Nephron progenitor cell (in vitro differentiated cells): Measurements from ENCODE around the gene HSP90AB1.

Experiments used
- DNase-seq: peaks from one replicate; pipeline ENCODE4 v3.0.0; 2021
- H3K27ac Mint-ChIP-seq: 2 replicates; pipeline ENCODE4 v1.8.0; 2021; ENCODE audit warnings: mild to moderate bottlenecking, moderate library complexity, mixed read lengths
- H3K27me3 Mint-ChIP-seq: 2 replicates; pipeline ENCODE4 v1.8.0; 2021; ENCODE audit warnings: mild to moderate bottlenecking, low read depth, mixed read lengths; ENCODE audit not compliant: poor library complexity
- H3K36me3 Mint-ChIP-seq: 2 replicates; pipeline ENCODE4 v1.8.0; 2021; ENCODE audit warnings: low read depth, mixed read lengths
- H3K4me1 Mint-ChIP-seq: 2 replicates; pipeline ENCODE4 v1.8.0; 2021; ENCODE audit warnings: mixed read lengths
- H3K4me3 Mint-ChIP-seq: 2 replicates; pipeline ENCODE4 v1.8.0; 2021; ENCODE audit warnings: mild to moderate bottlenecking, moderate library complexity, mixed read lengths
- H3K9me3 Mint-ChIP-seq: 2 replicates; pipeline ENCODE4 v1.8.0; 2021; ENCODE audit warnings: mild to moderate bottlenecking, moderate library complexity, mixed read lengths
- CTCF ChIP-seq: fragments of 200-600 bp; sonication (generic); IDR thresholded peaks from 2 replicates; pipeline ENCODE4 v1.5.0; 2021; ENCODE audit warnings: antibody characterized with exemption

HSP90AB1 gene

GRCh38 chr6:44237813-44238433 is 9.0 kb upstream of the HSP90AB1 start:
- H3K9me3 Mint-ChIP-seq, result no peaks in the 10 kb centered on the region
- H3K4me1 Mint-ChIP-seq, result peaks cover 52% of the 10 kb centered on the region
- peaks cover 27% of the 10 kb centered on the region for H3K27me3 Mint-ChIP-seq
- H3K4me3 Mint-ChIP-seq, result peak overlapping the region; percentile 69
- no peaks in the 10 kb centered on the region for H3K36me3 Mint-ChIP-seq
- peak; percentile 87 for DNase-seq
- no peak overlapping the region for H3K27ac Mint-ChIP-seq
- TF ChIP-seq CTCF, result peak; percentile 94

- no peak overlapping the region for H3K27ac Mint-ChIP-seq
These were observed 8.1 kb upstream of the HSP90AB1 start for GRCh38 chr6:44238687-44239350.

GRCh38 chr6:44243345-44243744 is 3.6 kb upstream of the HSP90AB1 start:
- peaks cover 19% of the 10 kb centered on the region for H3K4me1 Mint-ChIP-seq
- DNase-seq, result no peak
- peaks cover 26% of the 10 kb centered on the region for H3K27me3 Mint-ChIP-seq
- peaks cover 2% of the 10 kb centered on the region for H3K36me3 Mint-ChIP-seq
- TF ChIP-seq CTCF, result no peak
- H3K9me3 Mint-ChIP-seq, result no peaks in the 10 kb centered on the region
- no peak overlapping the region for H3K27ac Mint-ChIP-seq
- H3K4me3 Mint-ChIP-seq, result no peak overlapping the region

More at GRCh38 chr6:44238687-44239350, 8.1 kb upstream of the HSP90AB1 start:
- TF ChIP-seq CTCF, result no peak
- H3K4me1 Mint-ChIP-seq, result peaks cover 44% of the 10 kb centered on the region
- no peaks in the 10 kb centered on the region for H3K36me3 Mint-ChIP-seq
- no peak for DNase-seq
- peak overlapping the region; percentile 69 for H3K4me3 Mint-ChIP-seq
- H3K27me3 Mint-ChIP-seq, result peaks cover 29% of the 10 kb centered on the region
- no peaks in the 10 kb centered on the region for H3K9me3 Mint-ChIP-seq

GRCh38 chr6:44245391-44245911 is 1.4 kb upstream of the HSP90AB1 start:
- DNase-seq, result no peak
- peaks cover 36% of the 10 kb centered on the region for H3K4me1 Mint-ChIP-seq
- peaks cover 7% of the 10 kb centered on the region for H3K27me3 Mint-ChIP-seq
- no peak overlapping the region for H3K27ac Mint-ChIP-seq
- peaks cover 23% of the 10 kb centered on the region for H3K36me3 Mint-ChIP-seq
- peak overlapping the region; percentile 98 for H3K4me3 Mint-ChIP-seq
- no peak for TF ChIP-seq CTCF
- no peaks in the 10 kb centered on the region for H3K9me3 Mint-ChIP-seq

- H3K27me3 Mint-ChIP-seq, result peaks cover 7% of the 10 kb centered on the region
- H3K27ac Mint-ChIP-seq, result peak overlapping the region; percentile 98
- DNase-seq, result peak; percentile 97
- peaks cover 42% of the 10 kb centered on the region for H3K4me1 Mint-ChIP-seq
- H3K9me3 Mint-ChIP-seq, result no peaks in the 10 kb centered on the region
- H3K4me3 Mint-ChIP-seq, result peak overlapping the region; percentile 98
- peak; percentile 9 for TF ChIP-seq CTCF
- peaks cover 30% of the 10 kb centered on the region for H3K36me3 Mint-ChIP-seq
These were observed 814 bp upstream of the HSP90AB1 start for GRCh38 chr6:44245912-44246662.
